ENCODE results near the gene SLC25A45.
"Not testable (repeated sequence)": the region's sequence is repeated elsewhere in the genome, so short reads cannot be mapped to it uniquely, and the experiment has no call there.

Gene SLC25A45

DNA sequence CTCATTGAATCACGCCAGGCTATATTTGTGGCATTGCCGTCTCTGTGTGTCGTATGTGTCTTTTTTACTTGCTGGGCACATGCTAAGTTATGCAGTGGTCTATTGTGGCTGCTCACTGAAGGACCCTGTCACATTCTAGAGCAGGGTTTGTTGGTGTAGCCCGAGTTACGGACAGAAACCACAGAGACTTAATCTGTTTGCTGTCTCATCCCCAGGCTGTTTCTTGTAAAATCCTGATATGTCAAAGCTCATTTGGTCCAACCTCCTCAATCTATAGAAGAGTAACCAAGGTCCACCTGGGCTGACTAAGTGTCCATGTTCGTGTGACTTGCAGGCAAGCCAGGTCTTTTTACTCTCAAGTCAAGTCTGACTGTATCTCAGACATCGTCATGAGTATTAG, 43.8 kb downstream of the SLC25A45 start:
- TF ChIP-seq ZFX (IDR thresholded peaks at IDR 0.05; ENCODE audit: borderline replicate concordance), result no peak
- TF ChIP-seq, protein P1, sequence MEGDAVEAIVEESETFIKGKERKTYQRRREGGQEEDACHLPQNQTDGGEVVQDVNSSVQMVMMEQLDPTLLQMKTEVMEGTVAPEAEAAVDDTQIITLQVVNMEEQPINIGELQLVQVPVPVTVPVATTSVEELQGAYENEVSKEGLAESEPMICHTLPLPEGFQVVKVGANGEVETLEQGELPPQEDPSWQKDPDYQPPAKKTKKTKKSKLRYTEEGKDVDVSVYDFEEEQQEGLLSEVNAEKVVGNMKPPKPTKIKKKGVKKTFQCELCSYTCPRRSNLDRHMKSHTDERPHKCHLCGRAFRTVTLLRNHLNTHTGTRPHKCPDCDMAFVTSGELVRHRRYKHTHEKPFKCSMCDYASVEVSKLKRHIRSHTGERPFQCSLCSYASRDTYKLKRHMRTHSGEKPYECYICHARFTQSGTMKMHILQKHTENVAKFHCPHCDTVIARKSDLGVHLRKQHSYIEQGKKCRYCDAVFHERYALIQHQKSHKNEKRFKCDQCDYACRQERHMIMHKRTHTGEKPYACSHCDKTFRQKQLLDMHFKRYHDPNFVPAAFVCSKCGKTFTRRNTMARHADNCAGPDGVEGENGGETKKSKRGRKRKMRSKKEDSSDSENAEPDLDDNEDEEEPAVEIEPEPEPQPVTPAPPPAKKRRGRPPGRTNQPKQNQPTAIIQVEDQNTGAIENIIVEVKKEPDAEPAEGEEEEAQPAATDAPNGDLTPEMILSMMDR (IDR thresholded peaks at IDR 0.05), result no peak
- H3K27ac ChIP-seq, result no peak overlapping the region

DNA sequence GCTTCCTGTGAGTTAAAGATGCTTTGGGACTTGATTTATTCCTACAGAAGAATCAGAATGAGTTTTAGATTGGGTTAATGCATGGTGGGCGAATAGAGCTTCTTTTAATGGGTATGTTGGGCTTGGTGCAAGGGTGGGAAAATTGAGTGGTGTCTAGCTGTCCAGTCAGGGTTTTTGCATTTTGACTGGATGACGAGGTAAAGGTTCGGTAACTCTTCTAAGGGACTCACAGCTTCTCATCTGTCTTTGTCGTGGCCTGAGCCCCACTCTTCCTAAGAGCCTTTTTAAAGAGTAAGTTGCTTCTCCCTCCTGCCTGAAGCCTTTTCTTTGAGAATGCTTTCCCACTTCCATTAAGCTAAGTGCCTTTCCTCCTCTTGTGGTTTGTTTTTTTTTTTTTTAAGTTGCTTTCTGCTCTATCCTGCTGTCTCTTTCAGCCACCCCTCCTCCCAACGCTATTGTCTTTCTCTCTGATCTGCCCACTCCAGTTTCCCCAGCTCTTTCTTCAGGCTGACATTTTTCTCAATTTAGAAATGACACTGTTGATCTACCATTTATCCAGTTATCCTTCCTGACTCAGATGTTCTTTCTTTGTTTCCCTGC, 47.6 kb downstream of the SLC25A45 start:
- H3K27ac ChIP-seq, result peak overlapping the region; percentile 76
- no peak for TF ChIP-seq ZFX (IDR thresholded peaks at IDR 0.05; ENCODE audit: borderline replicate concordance)
- TF ChIP-seq, protein P1 (IDR thresholded peaks at IDR 0.05), result no peak

DNA sequence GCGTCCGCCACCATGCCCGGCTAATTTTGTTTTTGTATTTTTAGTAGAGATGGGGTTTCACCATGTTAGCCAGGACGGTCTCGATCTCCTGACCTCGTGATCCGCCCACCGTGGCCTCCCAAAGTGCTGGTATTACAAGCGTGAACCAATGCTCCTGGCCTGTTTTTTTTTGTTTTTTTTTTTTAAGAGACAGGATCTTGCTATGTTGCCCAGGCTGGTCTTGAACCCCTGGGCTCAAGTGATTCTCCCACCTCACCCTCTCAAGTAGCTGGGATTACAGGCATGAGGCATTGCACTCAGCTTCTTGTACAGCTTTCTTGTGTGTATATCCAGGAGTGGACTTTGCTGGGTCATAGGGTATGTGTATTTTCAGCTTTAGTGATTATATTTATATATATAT, 49.9 kb downstream of the SLC25A45 start:
- not testable (repeated sequence) for H3K27ac ChIP-seq

DNA sequence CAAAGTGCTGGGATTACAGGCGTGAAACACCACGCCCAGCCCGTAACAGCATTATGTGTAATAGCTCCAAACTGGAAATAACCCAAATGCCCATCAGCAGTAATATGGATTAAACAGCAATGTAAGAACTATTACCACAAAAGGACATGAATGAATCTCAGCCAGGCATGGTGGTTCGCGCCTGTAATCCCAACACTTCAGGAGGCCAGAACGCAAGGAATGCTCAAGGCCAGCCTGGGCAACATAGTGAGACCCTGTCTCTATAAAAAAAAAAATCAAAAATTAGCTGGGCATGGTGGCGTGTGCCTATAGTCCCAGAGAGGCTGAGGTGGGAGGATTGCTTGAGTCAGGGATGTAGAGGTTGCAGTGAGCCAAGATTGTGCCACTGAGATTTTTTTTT, 51.9 kb downstream of the SLC25A45 start:
- peak overlapping the region; percentile 72 for H3K27ac ChIP-seq
- TF ChIP-seq, protein P1 (IDR thresholded peaks at IDR 0.05), result no peak
- TF ChIP-seq ZFX (IDR thresholded peaks at IDR 0.05; ENCODE audit: borderline replicate concordance), result no peak

DNA sequence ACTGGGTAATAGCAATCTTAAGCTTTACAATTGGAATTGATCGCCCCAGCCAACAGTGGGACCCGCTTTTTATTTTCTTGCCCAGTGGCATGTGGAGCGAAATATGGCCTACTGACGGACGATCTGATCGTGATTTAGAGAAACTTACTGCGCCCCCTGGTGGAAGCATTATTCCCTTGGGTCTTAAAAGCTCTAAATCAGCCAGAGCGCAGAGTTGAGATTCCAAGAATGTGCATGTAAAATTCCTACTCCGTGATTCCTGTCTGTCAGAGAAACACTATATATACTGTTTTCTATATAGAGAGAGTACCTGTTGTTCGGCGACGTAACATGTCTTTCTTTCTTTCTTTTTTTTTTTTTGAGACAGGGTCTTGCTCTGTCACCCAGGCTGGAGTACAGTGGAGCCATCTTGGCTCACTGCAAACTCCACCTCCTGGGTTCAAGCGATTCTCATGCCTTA, 52.5 kb downstream of the SLC25A45 start:
- TF ChIP-seq ZFX (IDR thresholded peaks at IDR 0.05; ENCODE audit: borderline replicate concordance), result no peak
- TF ChIP-seq, protein P1 (IDR thresholded peaks at IDR 0.05), result peak; percentile 90

DNA sequence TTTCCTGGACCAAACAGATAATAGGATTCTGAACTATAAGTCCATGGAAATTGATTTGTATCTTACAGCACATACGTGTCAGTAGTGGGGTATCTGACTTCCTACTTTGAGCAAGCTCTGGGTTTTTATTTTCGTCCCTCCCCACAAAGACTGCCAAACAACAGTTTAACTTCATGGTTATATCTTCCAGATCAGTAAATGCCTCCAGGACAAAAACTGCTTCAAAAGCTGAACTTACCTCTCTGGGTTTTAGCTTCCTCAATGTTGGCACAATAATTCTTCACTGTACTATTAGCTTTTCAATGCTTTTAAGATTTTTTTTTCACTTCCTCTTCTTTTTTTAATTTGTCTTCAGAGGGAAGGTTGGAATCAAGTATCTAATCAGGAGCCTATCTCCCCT, 53.0 kb downstream of the SLC25A45 start:
- TF ChIP-seq, protein P1 (IDR thresholded peaks at IDR 0.05), result no peak
- no peak for TF ChIP-seq ZFX (IDR thresholded peaks at IDR 0.05; ENCODE audit: borderline replicate concordance)
- peak overlapping the region; percentile 72 for H3K27ac ChIP-seq

More for the DNA sequence above, 52.5 kb downstream of the SLC25A45 start:
- peak overlapping the region; percentile 72 for H3K27ac ChIP-seq

DNA sequence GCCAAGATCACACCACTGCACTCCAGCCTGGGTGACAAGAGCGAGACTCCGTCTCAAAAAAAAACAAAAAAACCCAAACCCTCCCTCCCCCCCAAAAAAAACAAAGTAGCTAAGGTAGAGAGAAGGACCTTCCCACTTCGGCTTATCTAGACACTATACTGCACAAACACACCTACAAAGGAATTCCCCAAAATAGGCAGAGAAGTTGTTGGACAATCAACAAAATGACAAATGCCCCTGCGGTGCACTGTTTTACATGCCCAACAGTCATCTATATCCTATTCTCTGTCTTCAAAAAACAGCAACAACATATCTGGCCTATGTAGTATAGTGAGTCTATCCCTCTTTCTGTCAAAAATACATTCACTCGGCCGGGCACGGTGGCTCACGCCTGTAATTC, 55.4 kb downstream of the SLC25A45 start:
- peak overlapping the region; percentile 2; the same call in 1 of the 2 replicates for H3K27ac ChIP-seq
- TF ChIP-seq ZFX (IDR thresholded peaks at IDR 0.05; ENCODE audit: borderline replicate concordance), result no peak
- TF ChIP-seq, protein P1 (IDR thresholded peaks at IDR 0.05), result no peak

DNA sequence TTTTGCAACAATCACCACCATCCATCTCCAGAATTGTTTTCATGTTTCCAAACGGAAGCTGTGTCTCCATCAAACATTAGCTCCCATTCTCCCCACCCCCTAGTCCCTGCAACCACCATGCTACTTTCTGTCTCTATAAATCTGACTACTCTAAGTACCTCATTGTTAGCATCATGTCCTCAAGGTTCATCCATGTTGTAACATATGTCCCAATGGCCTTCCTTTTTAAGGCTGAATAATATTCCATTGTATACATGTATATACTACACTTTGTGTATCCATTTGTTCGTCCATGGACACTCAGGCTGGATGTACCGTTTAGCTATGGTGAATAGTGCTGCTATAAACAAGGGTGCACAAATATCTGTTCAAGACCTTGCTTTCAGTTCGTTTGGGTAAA, 57.0 kb downstream of the SLC25A45 start:
- TF ChIP-seq, protein P1 (IDR thresholded peaks at IDR 0.05), result no peak
- no peak for TF ChIP-seq ZFX (IDR thresholded peaks at IDR 0.05; ENCODE audit: borderline replicate concordance)
- H3K27ac ChIP-seq, result no peak overlapping the region

Data from 22Rv1 (cell line).